Fibroblast of skin of right biceps (primary cell): ENCODE results near the gene CES4A.
"Not testable (repeated sequence)": the region's sequence is repeated elsewhere in the genome, so short reads cannot be mapped to it uniquely, and the experiment has no call there.

Source experiments
- DNase-seq: peaks from one replicate; pipeline ENCODE4 v3.0.0-alpha.2; 2013

Gene CES4A

GRCh38 chr16:66988197-66988788 lies at the start of gene CES4A:
Gene CES4A (plus strand): TSS chr16:66988589. CDS start chr16:66988773, 184 bp downstream.
- no peak for DNase-seq

DNA sequence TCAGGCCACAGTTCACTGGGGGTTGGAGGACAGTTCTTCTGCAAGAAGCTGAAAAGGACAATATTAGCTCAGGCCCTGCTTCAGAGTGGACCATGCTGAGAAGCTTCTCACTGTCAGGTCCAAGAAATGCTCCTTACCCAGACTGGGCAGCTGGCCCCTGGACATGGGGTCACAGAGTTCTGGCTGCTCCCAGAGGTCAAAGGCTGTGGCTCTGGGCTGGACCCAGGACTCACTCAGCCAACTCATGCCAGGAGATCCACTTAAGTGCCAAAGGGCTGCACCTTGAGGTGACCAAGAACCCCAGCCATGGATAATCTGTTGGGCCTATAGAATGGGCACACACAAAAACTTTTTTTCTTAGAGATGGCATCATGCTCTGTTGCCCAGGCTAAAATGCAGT lies 49.0 kb upstream of the CES4A start:
- DNase-seq = no peak

DNA sequence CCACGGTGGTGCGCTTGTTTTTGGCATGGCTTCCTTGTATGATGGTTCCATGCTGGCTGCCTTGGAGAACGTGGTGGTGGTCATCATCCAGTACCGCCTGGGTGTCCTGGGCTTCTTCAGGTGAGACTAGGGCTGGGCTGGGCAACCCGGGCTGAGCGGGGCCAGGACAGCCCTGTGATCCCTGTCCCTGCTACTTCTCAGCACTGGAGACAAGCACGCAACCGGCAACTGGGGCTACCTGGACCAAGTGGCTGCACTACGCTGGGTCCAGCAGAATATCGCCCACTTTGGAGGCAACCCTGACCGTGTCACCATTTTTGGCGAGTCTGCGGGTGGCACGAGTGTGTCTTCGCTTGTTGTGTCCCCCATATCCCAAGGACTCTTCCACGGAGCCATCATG lies 48.2 kb upstream of the CES4A start:
- no peak for DNase-seq

- DNase-seq = no peak
Measured at GRCh38 chr16:66942981-66943380, 45.4 kb upstream of the CES4A start.

- DNase-seq = no peak
Measured at GRCh38 chr16:66943426-66944053, 44.8 kb upstream of the CES4A start.

- no peak for DNase-seq
Measured at GRCh38 chr16:66944054-66944441, 44.3 kb upstream of the CES4A start.

DNA sequence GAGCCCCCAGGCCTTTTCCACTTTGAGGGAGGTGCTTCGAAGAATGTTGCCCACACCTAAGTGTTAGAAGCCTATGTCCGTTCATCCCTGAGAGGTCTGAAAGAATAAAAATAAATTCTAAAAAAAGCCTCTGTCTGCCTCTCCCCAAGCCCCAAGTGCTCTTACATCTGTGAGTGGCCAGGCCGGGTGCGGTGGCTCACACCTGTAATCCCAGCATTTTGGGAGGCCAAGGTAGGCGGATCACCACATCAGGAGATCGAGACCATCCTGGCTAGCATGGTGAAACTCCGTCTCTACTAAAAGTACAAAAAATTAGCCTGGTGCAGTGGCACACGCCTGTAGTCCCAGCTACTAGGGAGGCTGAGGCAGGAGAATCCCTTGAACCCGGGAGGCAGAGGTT lies 43.4 kb upstream of the CES4A start:
- not testable (repeated sequence) for DNase-seq

GRCh38 chr16:66945939-66946338 lies 42.5 kb upstream of the CES4A start:
- no peak for DNase-seq

DNA sequence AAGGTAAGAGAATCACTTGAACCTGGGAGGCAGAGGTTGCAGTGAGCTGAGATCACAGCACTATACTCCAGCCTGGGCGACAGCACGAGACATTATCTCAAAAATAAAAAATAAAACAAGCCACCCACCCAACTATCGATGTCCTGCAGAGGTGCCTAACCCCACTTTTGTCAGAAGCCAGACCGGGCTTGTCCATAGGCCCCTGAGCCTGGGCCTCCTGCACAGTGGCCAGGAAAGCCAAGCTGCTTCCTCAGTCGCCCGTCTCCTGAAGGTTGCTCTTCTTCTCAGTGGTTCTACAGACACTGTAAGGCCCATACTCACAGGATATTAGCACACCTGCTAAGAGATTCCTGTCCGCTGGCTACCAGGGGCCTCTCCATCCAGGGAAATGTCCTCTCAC lies 41.8 kb upstream of the CES4A start:
- DNase-seq = no peak

DNA sequence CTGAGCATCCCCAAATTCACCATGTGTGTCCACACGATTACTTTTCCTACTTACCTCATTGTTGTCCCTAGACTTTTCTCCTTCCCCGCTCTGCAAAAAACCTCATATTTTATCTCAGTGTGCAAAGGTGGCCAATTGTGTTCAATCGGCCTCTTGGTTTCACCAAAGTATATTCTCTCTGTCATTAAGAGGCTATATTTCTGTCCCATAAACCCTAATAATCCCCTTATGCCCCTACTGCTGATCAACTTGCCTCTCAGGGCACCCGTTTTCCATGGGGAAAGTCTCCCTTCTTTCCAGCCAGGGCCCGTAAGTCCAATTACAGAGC lies 41.5 kb upstream of the CES4A start:
- DNase-seq = no peak

DNA sequence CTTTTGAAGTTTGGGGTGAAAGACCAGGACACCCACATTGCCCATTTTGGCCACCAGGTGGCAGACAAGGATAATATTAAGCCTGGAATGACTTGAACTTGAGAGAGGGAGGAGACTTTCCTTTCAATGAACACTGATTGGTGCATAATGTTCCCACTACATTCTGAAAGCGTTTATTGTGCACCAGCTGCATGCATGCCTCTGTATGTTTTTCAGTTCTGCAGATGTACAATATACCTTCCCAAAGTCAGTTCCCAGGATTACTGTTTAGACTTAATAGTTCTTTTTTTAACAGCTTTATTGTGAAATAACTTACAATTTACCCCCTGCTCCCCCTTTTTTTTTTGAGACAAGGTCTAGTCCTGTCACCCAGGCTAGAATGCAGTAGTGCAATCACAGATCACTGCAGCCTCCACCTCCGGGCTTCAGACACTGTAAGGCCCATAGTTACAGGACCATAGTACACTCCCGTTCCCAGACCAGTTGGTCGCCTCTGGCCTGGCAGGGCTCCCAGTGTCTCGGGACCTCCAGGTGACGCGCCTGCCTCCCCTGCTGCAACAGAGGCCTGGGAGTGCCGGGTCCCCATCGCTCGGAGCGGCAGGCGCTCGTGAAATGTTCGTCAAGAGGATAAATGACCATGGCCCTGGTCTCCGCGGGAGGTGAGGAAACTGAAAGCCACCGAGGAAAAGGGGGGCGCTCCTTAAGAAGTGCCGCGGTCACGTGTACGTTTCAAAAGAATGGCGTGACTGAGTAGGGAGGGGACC lies 40.9 kb upstream of the CES4A start:
- peak; percentile 76 for DNase-seq

- no peak for DNase-seq
Measured at GRCh38 chr16:66948134-66948836, 40.1 kb upstream of the CES4A start.

GRCh38 chr16:66948837-66949225 lies 39.6 kb upstream of the CES4A start:
- no peak for DNase-seq

- no peak for DNase-seq
Measured at GRCh38 chr16:66949472-66949871, 38.9 kb upstream of the CES4A start.

DNA sequence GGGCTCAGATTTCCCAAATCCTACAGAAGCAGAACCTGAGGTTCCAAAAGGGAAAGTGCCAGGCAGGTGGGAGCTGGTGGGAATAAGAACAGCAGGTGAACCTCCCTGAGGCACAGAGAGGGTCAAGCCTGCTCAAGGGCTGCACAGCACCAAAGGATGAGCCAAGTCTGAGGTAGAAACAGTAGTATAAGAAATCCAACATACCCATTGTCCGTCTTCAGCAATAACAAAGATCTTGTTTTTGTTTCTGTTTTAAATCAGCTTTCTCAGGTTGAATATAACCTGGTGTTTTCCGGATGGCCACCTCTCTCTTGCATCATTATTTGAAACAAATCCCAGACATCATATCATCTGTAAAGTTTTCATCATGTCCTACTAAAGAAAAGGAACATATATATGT lies 38.0 kb upstream of the CES4A start:
- no peak for DNase-seq

GRCh38 chr16:66950971-66951790 lies 37.2 kb upstream of the CES4A start:
- no peak for DNase-seq

DNA sequence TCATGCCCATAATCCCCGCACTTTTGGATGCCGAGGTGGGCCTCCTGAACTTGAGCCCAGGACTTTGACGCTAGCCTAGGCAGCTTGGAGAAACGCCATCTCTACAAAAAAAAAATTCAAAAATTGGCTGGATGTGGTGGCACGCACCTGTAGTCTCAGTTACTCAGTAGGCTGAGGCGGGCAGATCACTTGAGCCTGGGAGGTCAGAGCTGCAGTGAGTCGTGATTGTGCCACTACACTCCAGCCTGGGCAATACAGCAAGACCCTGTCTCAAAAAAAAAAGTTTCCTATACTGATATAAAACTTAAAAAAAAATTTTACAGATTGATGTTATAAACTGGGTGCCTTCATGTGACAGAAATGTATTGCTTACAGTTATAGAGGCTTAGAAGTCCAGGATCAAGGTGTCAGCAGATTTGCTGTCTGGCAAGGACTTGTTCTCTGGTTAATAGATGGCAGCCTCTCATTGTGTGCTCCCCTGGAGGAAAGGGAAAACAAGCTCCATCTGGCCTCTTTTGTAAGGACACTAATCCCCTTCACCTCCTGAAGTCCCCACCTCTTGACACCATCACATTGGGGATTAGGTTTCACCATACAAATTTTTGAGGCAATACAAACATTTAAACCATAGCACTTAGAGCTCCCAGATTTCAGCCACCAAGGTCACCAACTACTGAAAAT lies 35.8 kb upstream of the CES4A start:
- no peak for DNase-seq

DNA sequence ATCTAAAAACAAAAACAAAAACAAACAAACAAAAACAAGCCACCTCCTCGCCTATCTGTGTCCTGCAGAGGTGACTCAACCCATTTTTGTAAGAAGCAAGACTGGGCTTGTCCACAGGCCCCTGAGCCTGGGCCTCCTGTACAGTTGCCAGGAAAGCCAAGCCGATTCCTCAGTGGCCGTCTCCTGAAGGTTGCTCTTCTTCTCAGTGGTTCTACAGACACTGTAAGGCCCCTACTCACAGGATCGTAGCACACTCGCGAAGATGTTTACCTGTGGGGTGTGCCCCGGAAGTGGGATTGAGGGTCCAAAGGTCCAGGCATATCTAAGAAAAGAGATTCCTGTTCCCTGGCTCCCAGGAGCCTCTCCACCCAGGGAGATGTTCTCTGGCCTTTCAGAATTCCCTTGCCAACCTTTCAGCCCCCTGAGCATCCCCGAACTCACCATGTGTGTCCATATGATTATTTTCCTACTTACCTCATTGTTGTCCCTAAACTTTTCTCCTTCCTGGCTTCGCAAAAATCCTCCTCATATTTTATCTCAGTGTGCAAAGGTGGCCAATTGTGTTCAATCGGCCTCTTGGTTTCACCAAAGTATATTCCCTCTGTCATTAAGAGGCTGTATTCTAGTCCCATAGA lies 34.8 kb upstream of the CES4A start:
- DNase-seq = no peak

- peak; percentile 68 for DNase-seq
Measured at GRCh38 chr16:66954097-66954659, 34.2 kb upstream of the CES4A start.

DNA sequence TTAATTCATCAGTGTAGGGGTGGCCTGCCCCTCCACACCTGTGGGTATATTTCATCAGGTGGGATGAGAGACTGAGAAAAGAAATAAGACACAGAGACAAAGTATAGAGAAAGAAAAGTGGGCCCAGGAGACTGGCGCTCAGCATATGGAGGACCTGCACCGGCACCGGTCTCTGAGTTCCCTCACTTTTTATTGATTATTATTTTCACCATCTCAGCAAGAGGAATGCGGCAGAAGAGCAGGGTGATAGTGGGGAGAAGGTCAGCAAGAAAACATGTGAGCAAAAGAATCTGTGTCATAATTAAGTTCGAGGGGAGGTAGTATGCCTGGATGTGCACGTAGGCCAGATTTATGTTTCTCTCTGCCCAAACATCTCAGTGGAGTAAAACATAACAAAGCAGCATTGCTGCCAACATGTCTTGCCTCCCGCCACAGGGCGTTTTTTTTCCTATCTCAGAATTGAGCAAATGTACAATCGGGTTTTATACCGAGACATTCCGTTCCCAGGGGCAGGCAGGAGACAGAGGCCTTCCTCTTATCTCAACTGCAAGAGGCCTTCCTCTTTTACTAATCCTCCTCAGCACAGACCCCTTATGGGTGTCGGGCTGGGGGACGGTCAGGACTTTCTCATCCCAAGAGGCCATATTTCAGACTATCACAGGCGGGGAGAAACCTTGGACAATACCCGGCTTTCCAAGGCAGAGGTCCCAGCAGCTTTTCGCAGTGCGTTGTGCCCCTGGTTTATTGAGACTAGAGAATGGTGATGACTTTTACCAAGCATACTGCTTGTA lies 32.8 kb upstream of the CES4A start:
- DNase-seq = not testable (repeated sequence)

- not testable (repeated sequence) for DNase-seq
Measured at GRCh38 chr16:66956154-66956457, 32.3 kb upstream of the CES4A start.
